GM12891 (cell line): ENCODE data around the gene ETV7.

Experiments used
- POLR2A ChIP-seq: IDR thresholded peaks from 2 replicates; pipeline ENCODE4 v1.6.1; 2011; ENCODE audit warnings: low read depth, low read length, control low read depth
- TAF1 ChIP-seq: IDR thresholded peaks from 2 replicates; pipeline ENCODE4 v1.6.1; 2011; ENCODE audit warnings: low read depth, low read length, control low read depth

DNA sequence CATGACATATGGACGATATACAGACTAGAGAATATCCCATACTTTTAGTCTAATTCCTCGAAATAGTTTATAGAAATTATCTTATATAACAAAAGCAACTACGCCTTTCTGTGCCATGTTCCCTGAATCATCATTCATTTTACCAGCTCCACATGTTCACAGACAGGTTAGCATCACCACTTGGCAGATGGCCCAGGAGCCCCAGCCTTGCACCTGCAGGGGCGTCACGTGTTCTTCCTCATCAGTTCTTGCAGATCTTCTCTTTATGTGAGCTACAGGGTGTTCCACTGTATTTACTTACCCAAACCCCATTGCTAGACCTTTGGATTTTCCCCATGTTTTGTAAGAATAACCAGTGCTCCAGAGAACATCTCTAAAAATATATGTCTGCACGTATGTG, 38.2 kb downstream of the ETV7 start:
- no peak for TF ChIP-seq POLR2A
- TF ChIP-seq TAF1 = no peak
